HG02623 (cell line): ENCODE results near the gene ANKRD42.
"Not testable (repeated sequence)": the region's sequence is repeated elsewhere in the genome, so short reads cannot be mapped to it uniquely, and the experiment has no call there.

ENCODE experiments used
- ATAC-seq: cut with Tn5 transposase; IDR thresholded peaks from one replicate; pipeline ENCODE4 v1.9.1; 2021; ENCODE audit warnings: moderate library complexity; ENCODE audit not compliant: unreplicated experiment

Gene ANKRD42

GRCh38 chr11:83235825-83236224, 42.3 kb downstream of the ANKRD42 start:
- no peak for ATAC-seq

- no peak for ATAC-seq
Observed at GRCh38 chr11:83238111-83238510, 44.6 kb downstream of the ANKRD42 start.

- ATAC-seq: peak; percentile 82
Observed at GRCh38 chr11:83241291-83241946, 47.9 kb downstream of the ANKRD42 start.

- no peak for ATAC-seq
Observed at GRCh38 chr11:83249445-83249844, 55.9 kb downstream of the ANKRD42 start.

GRCh38 chr11:83249972-83250593, 56.6 kb downstream of the ANKRD42 start:
- peak; percentile 76 for ATAC-seq

GRCh38 chr11:83252266-83252665, 58.8 kb downstream of the ANKRD42 start:
- ATAC-seq: no peak

GRCh38 chr11:83252941-83253340, 59.4 kb downstream of the ANKRD42 start:
- no peak for ATAC-seq

GRCh38 chr11:83255366-83255765, 61.9 kb downstream of the ANKRD42 start:
- no peak for ATAC-seq

GRCh38 chr11:83256602-83257340, 63.3 kb downstream of the ANKRD42 start:
- ATAC-seq: no peak

GRCh38 chr11:83257761-83258168, 64.3 kb downstream of the ANKRD42 start:
- no peak for ATAC-seq

GRCh38 chr11:83259559-83259958, 66.0 kb downstream of the ANKRD42 start:
- no peak for ATAC-seq

GRCh38 chr11:83265331-83265730, 71.8 kb downstream of the ANKRD42 start:
- no peak for ATAC-seq

GRCh38 chr11:83269080-83269479, 75.6 kb downstream of the ANKRD42 start:
- not testable (repeated sequence) for ATAC-seq

- not testable (repeated sequence) for ATAC-seq
Observed at GRCh38 chr11:83271734-83272133, 78.2 kb downstream of the ANKRD42 start.

GRCh38 chr11:83272627-83273026, 79.1 kb downstream of the ANKRD42 start:
- no peak for ATAC-seq

- no peak for ATAC-seq
Observed at GRCh38 chr11:83275888-83276641, 82.6 kb downstream of the ANKRD42 start.

GRCh38 chr11:83278351-83278750, 84.8 kb downstream of the ANKRD42 start:
- ATAC-seq: no peak

- no peak for ATAC-seq
Observed at GRCh38 chr11:83280256-83280655, 86.7 kb downstream of the ANKRD42 start.

GRCh38 chr11:83282084-83282716, 88.7 kb downstream of the ANKRD42 start:
- no peak for ATAC-seq

- ATAC-seq: no peak
Observed at GRCh38 chr11:83284501-83285150, 91.1 kb downstream of the ANKRD42 start.
